Islet of Langerhans (tissue), 1 donor: Measurements from ENCODE around the gene UBA5.

Experiments
- FAIRE-seq: peaks from one replicate; lab custom pipeline; 2011; peaks lifted over from hg19 to GRCh38; lab: Jason Lieb, UNC

UBA5 gene

GRCh38 chr3:132654721-132655120, 5.4 kb upstream of the UBA5 start:
- FAIRE-seq: no peak

- no peak for FAIRE-seq
These were observed 4.7 kb upstream of the UBA5 start for GRCh38 chr3:132655471-132655870.

GRCh38 chr3:132657869-132658747, 2.0 kb upstream of the UBA5 start:
- no peak for FAIRE-seq

GRCh38 chr3:132659000-132659364, 1.1 kb upstream of the UBA5 start:
- no peak for FAIRE-seq

- no peak for FAIRE-seq
These were observed 621 bp upstream of the UBA5 start, which contains the start of gene ACAD11 for GRCh38 chr3:132659365-132660051. ACAD11 (minus strand) TSS chr3:132659809; CDS start chr3:132659751, 58 bp downstream.

- no peak for FAIRE-seq
These were observed 612 bp downstream of the UBA5 start for GRCh38 chr3:132660811-132661070.

- FAIRE-seq: no peak
These were observed 972 bp downstream of the UBA5 start for GRCh38 chr3:132661101-132661500.

GRCh38 chr3:132662212-132662611, 2.1 kb downstream of the UBA5 start:
- FAIRE-seq: no peak

- FAIRE-seq: no peak
These were observed 5.2 kb downstream of the UBA5 start for GRCh38 chr3:132665230-132665745.

- FAIRE-seq: no peak
These were observed 9.2 kb downstream of the UBA5 start for GRCh38 chr3:132669256-132669777.

- FAIRE-seq: no peak
These were observed 15.3 kb downstream of the UBA5 start for GRCh38 chr3:132675408-132675807.

GRCh38 chr3:132679911-132680310, 19.8 kb downstream of the UBA5 start:
- no peak for FAIRE-seq

GRCh38 chr3:132681421-132681820, 21.3 kb downstream of the UBA5 start:
- no peak for FAIRE-seq

GRCh38 chr3:132682201-132682600, 22.1 kb downstream of the UBA5 start:
- FAIRE-seq: no peak

- FAIRE-seq: no peak
These were observed 29.9 kb downstream of the UBA5 start for GRCh38 chr3:132690040-132690439.

GRCh38 chr3:132694991-132695390, 34.9 kb downstream of the UBA5 start:
- FAIRE-seq: no peak

- FAIRE-seq: no peak
These were observed 35.3 kb downstream of the UBA5 start for GRCh38 chr3:132695422-132695821.

GRCh38 chr3:132703733-132704132, 43.6 kb downstream of the UBA5 start:
- no peak for FAIRE-seq

- no peak for FAIRE-seq
These were observed 49.6 kb downstream of the UBA5 start for GRCh38 chr3:132709761-132710160.

- FAIRE-seq: no peak
These were observed 50.2 kb downstream of the UBA5 start for GRCh38 chr3:132710311-132710710.

GRCh38 chr3:132713977-132714727, 54.0 kb downstream of the UBA5 start:
- FAIRE-seq: peak; percentile 66

GRCh38 chr3:132716372-132716771, 56.2 kb downstream of the UBA5 start:
- no peak for FAIRE-seq

GRCh38 chr3:132720228-132720627, 60.1 kb downstream of the UBA5 start:
- no peak for FAIRE-seq
